Esophagus mucosa (tissue), 1 donor: ENCODE measurements around the gene MAP3K5. TPM values are rescaled to one million over a fixed set of nuclear protein-coding genes. Genes with fewer than 3 reads are reported as not detected.
A peak's percentile ranks its signal among the peaks of the same experiment; 100 is the strongest.
"Not testable (repeated sequence)": the region's sequence is repeated elsewhere in the genome, so short reads cannot be mapped to it uniquely, and the experiment has no call there.

ENCODE experiments used
- ATAC-seq: fragments of 200-7000 bp; cut with Tn5 transposase; one replicate; pipeline ENCODE4 v1.9.1; 2020
- total RNA-seq: library from RNA; stranded (reverse); gene quantifications from one replicate; pipeline ENCODE4 v1.2.4, GENCODE V29; 2023
- donor health status: DM: yes; HTN: yes; CAD: no.

Gene MAP3K5
- total RNA-seq, 1 donor from 2014 or later, result 14.5 TPM

GRCh38 chr6:136769124-136769523 lies 23.2 kb downstream of the MAP3K5 start:
- ATAC-seq, result no peak

- no peak for ATAC-seq
These were observed 24.5 kb downstream of the MAP3K5 start for GRCh38 chr6:136767570-136768309.

GRCh38 chr6:136767103-136767502 lies 25.2 kb downstream of the MAP3K5 start:
- ATAC-seq, result no peak

- ATAC-seq, result no peak
These were observed 26.0 kb downstream of the MAP3K5 start for GRCh38 chr6:136766274-136766673.

GRCh38 chr6:136764517-136764993 lies 27.7 kb downstream of the MAP3K5 start:
- peak; percentile 35 for ATAC-seq

- ATAC-seq, result peak; percentile 59
These were observed 28.4 kb downstream of the MAP3K5 start for GRCh38 chr6:136763716-136764516.

GRCh38 chr6:136763255-136763654 lies 29.0 kb downstream of the MAP3K5 start:
- no peak for ATAC-seq

- ATAC-seq, result no peak
These were observed 30.0 kb downstream of the MAP3K5 start for GRCh38 chr6:136762022-136762975.

GRCh38 chr6:136761227-136761922 lies 30.9 kb downstream of the MAP3K5 start:
- no peak for ATAC-seq

- not testable (repeated sequence) for ATAC-seq
These were observed 31.5 kb downstream of the MAP3K5 start for GRCh38 chr6:136760781-136761180.

GRCh38 chr6:136757150-136757549 lies 35.1 kb downstream of the MAP3K5 start:
- ATAC-seq, result no peak

- no peak for ATAC-seq
These were observed 37.5 kb downstream of the MAP3K5 start for GRCh38 chr6:136754820-136755219.

- no peak for ATAC-seq
These were observed 38.7 kb downstream of the MAP3K5 start for GRCh38 chr6:136753624-136754023.

GRCh38 chr6:136752554-136752953 lies 39.7 kb downstream of the MAP3K5 start:
- ATAC-seq, result no peak

GRCh38 chr6:136751991-136752390 lies 40.3 kb downstream of the MAP3K5 start:
- no peak for ATAC-seq

GRCh38 chr6:136751522-136751956 lies 40.7 kb downstream of the MAP3K5 start:
- no peak for ATAC-seq

- ATAC-seq, result no peak
These were observed 41.4 kb downstream of the MAP3K5 start for GRCh38 chr6:136750696-136751521.

- no peak for ATAC-seq
These were observed 42.8 kb downstream of the MAP3K5 start for GRCh38 chr6:136749359-136749997.

GRCh38 chr6:136747507-136747906 lies 44.8 kb downstream of the MAP3K5 start:
- no peak for ATAC-seq

- ATAC-seq, result no peak
These were observed 47.0 kb downstream of the MAP3K5 start for GRCh38 chr6:136745300-136745699.
